Measurements from ENCODE around the gene MINDY4.

Gene MINDY4

GRCh38 chr7:30900803-30901362, 129.7 kb downstream of the MINDY4 start:
- DNase-seq (ENCODE audit: low read depth in 2 of 2) = no peak

DNA sequence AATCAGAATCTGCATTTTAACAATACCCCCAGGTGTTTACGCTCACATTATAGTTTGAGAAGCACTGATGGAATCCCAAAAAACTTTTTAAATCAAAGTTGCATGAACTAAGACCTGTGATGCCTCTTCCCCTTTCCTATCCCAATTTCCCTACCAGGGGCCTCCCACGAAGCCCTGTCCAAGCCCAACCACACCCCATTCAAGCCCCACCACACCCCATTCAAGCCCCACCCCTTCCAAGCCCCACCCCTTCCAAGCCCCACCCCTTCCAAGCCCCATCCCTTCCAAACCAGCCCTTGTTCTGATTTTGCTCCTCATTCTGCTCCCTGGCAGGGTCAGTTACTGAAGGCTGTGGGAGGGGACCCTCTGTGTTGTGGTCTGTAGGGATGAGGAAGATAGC, 130.6 kb downstream of the MINDY4 start:
- no peak for DNase-seq (ENCODE audit: low read depth in 2 of 2)

DNA sequence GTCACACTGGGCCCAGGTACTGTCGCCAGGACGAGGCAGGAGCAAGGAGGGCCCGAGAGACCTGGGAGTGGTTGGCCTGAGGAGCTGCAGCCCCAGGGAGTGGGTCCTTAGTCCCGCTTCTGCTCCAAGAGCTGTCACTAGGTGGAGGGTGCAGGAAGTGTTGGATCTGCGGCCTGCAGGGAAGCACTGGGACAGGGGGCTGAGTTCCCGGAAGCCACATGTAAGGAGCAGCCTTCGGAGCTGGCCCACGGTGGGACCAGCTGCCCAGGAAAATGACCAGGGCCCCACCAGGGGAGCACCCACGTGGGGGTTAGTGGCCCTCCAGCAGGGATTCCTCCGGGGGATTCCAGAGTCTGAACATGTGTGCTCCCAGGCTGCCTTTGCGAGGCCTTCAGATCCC, 131.2 kb downstream of the MINDY4 start:
- DNase-seq (ENCODE audit: low read depth in 2 of 2) = no peak

DNA sequence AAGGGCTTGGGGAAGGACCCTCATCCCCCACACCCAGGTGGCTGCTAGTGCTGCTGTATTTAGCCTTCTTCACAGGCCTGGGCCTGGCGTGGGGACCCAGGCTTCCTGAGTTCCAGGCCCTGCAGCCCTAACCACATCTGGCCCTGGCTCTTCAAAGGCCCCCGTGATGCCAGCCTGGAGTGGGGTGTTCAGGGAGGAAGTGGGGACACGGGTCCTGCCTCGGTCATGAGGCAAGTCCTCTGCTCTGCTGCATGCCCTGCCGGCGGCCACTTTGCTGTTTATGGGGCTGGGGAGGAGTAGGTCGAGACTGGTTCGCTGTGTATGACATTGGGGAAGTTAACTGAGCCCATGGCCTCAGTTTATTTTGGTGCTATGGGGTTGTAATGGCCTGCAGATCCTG, 131.9 kb downstream of the MINDY4 start:
- no peak for DNase-seq (ENCODE audit: low read depth in 2 of 2)

GRCh38 chr7:30904561-30904960, 133.3 kb downstream of the MINDY4 start:
- DNase-seq (ENCODE audit: low read depth in 2 of 2) = no peak

- DNase-seq (ENCODE audit: low read depth in 2 of 2) = no peak
These were observed 134.1 kb downstream of the MINDY4 start for GRCh38 chr7:30905078-30906012.

DNA sequence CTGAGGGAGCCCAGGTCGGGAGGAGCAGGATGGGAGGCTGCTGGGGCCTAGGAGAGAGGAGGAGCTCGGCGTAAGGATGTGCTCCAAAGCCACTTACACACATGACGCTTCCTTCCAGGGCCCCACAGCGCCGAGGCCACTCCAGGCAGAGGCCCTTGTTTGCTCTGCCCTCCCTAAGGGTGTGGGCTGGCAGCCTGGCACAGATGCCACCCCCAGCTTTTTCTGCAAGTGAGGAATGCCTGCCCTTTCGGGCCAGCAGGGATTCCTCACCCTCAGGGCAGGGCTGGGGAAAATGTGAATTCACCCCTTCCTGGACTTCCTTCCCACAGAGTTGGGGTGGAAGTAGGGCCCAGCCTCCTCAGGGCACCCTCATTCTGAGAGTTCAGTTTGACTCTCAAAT, 134.8 kb downstream of the MINDY4 start:
- no peak for DNase-seq (ENCODE audit: low read depth in 2 of 2)

GRCh38 chr7:30906515-30907240, 135.5 kb downstream of the MINDY4 start:
- no peak for DNase-seq (ENCODE audit: low read depth in 2 of 2)

DNA sequence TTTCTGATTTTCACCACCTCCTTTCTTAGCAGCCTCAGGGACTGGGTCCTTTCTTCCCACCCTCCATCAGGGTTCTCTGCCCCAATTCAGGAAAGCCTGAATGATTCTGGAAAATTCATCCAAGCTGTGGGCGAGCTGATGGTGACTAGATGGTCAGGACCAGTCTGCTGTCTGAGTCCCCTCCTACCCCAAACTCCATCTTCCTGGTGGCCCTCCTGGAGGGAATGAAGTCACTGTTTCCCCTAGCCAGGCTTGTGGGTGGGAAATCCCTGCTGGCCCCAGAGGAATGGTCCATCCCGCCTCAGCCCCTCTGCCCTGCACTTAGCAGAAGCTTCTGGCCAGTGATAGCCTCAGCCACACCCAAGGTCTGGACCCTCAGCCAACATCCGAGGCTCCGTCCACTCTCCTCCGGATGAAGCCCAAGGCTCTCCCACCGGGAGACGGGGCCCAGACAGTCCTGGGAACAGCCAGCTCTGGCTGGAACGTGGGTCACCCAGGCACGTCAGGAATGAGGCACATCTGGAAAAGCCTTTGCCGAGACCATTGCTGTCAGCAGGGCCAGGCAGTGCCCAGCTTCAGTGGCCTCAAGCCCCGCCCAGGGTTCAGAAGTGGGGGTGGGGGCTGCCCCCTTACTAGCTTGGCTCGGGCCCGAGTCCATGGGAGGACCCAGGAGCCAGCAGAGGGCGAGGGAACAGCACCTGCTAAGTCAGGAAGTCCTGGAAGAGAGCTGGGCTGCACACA, 136.5 kb downstream of the MINDY4 start:
- no peak for DNase-seq (ENCODE audit: low read depth in 2 of 2)

- no peak for DNase-seq (ENCODE audit: low read depth in 2 of 2)
These were observed 137.5 kb downstream of the MINDY4 start for GRCh38 chr7:30908681-30909080.

- DNase-seq (ENCODE audit: low read depth in 2 of 2) = no peak
These were observed 138.2 kb downstream of the MINDY4 start for GRCh38 chr7:30909431-30909830.

DNA sequence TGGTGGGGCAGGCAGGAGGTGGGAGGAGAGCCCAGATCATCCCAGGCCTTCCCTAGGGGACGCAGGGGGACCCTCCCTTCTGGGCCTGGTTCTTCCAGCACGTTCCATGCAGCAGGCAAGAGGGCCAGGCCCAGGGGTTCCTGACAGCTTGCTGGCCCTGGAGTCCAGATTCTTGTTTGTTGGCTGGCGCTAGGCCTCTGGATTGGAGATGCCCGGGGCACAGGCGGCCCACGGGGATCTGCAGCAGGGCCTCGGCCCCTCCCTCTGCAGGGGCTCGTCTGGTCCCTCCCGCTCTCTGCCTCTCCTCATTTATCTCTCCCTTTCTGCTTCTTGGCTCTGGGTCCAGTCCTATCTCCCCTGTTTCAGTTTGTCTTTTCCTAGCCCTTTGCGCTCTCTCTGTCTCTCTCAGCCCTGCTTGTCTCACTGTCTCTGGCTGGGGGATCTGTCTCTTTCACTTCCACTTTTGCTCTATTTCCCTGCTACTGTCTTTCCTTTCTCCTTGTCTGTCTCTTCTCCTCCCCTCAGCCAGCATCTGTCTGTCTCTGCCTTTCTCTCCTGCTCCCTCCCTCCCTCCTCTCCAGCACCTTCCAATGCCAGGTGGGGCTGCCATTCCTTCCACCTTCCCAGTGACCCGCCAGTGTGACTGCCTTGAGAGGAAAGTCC, 139.3 kb downstream of the MINDY4 start:
- DNase-seq (ENCODE audit: low read depth in 2 of 2) = no peak

- no peak for DNase-seq (ENCODE audit: low read depth in 2 of 2)
These were observed 139.9 kb downstream of the MINDY4 start for GRCh38 chr7:30911133-30911532.

GRCh38 chr7:30911561-30911969, 140.3 kb downstream of the MINDY4 start, which contains the start of gene AQP1:
Gene AQP1, plus strand, starts transcription at chr7:30911853. Its CDS starts 57 bp downstream, at chr7:30911910.
- DNase-seq (ENCODE audit: low read depth in 2 of 2) = no peak

- no peak for DNase-seq (ENCODE audit: low read depth in 2 of 2)
These were observed 141.0 kb downstream of the MINDY4 start for GRCh38 chr7:30912021-30912730.

GRCh38 chr7:30912731-30912985, 141.4 kb downstream of the MINDY4 start:
- no peak for DNase-seq (ENCODE audit: low read depth in 2 of 2)

- no peak for DNase-seq (ENCODE audit: low read depth in 2 of 2)
These were observed 142.0 kb downstream of the MINDY4 start for GRCh38 chr7:30912986-30913811.

GRCh38 chr7:30913821-30914515, 142.8 kb downstream of the MINDY4 start:
- DNase-seq (ENCODE audit: low read depth in 2 of 2) = no peak

DNA sequence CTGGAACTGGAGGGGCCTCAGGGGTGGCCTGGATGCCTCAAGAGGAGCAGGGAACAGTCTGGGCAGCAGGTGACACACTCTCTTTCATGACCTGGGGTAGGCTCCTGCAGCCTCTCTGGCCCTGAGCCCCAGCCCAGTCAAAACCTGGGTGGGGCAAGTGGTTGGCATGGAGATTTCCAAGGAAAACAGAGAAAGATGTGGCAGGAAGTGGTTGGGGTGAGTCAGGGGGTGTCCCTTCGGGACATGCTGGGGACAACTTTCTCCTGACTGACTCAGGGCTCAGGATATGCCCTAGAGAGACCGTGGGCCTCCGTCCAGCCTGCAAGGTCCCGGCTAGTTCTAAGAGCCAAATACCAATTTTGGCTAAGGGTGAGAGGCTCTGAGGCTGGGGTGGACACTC, 143.4 kb downstream of the MINDY4 start:
- no peak for DNase-seq (ENCODE audit: low read depth in 2 of 2)

All from stimulated activated CD4-positive, alpha-beta T cell treated with anti-CD3 and anti-CD28 coated beads, Interleukin-4, amount 100 ng/mL, for 48 hours (primary cell).